Effector memory CD4-positive, alpha-beta T cell (primary cell): Measurements from ENCODE around the gene AAMP.
A peak's percentile ranks its signal among the peaks of the same experiment; 100 is the strongest.

Experiments used
- DNase-seq, 3 donors: peaks; one replicate each; pipeline ENCODE4 v3.0.0-alpha.2; 2020
- H3K27ac ChIP-seq: 2 replicates; pipeline ENCODE4 v1.7.0; 2013; ENCODE audit warnings: mild to moderate bottlenecking, low read length, moderate library complexity; ENCODE audit not compliant: insufficient read depth, poor library complexity, severe bottlenecking
- H3K27me3 ChIP-seq: replicated peaks from 2 replicates; pipeline ENCODE4 v1.7.0; 2013; ENCODE audit warnings: mild to moderate bottlenecking, low read length; ENCODE audit not compliant: insufficient read depth, control insufficient read depth, poor library complexity, severe bottlenecking
- H3K36me3 ChIP-seq: 2 replicates; pipeline ENCODE4 v1.7.0; 2013; ENCODE audit warnings: mild to moderate bottlenecking, low read length, moderate library complexity; ENCODE audit not compliant: control insufficient read depth, insufficient read depth
- H3K4me1 ChIP-seq: 2 replicates; pipeline ENCODE4 v1.7.0; 2013; ENCODE audit warnings: low read length, mild to moderate bottlenecking; ENCODE audit not compliant: control insufficient read depth, insufficient read depth, poor library complexity, severe bottlenecking
- H3K4me3 ChIP-seq: 2 replicates; pipeline ENCODE4 v1.7.0; 2013; ENCODE audit warnings: low read length, low read depth, mild to moderate bottlenecking; ENCODE audit not compliant: insufficient read depth, poor library complexity, severe bottlenecking
- H3K9me3 ChIP-seq: 2 replicates; pipeline ENCODE4 v1.7.0; 2013; ENCODE audit warnings: mild to moderate bottlenecking, low read length, moderate library complexity; ENCODE audit not compliant: control insufficient read depth

AAMP gene

DNA sequence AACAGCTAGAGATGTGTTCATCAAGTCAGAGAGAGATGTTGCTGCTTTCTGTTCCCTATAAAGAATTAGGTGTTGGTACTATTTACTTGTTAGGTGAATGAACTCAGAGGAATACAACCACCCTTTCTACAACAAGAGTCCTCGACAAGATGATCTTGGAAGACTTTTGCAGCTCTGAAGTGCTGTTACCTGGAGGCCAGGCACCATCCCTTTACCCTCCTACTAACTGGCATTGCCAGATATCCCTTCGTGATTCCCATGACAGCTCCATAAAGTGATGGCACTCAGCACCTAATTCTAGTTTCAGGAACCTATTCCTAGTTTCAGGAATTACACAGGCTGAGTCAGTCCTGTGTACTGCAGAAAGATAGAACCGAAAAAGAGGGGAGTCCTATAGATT is 43.0 kb downstream of the AAMP start:
- Histone ChIP-seq H3K36me3 (peaks cover 35% of the 10 kb centered on the region), H3K4me3 (no peak overlapping the region), H3K9me3 (no peaks in the 10 kb centered on the region), H3K27ac (no peak overlapping the region), H3K27me3 (no peaks in the 10 kb centered on the region), H3K4me1 (peaks cover 72% of the 10 kb centered on the region)
- DNase-seq = no peak

DNA sequence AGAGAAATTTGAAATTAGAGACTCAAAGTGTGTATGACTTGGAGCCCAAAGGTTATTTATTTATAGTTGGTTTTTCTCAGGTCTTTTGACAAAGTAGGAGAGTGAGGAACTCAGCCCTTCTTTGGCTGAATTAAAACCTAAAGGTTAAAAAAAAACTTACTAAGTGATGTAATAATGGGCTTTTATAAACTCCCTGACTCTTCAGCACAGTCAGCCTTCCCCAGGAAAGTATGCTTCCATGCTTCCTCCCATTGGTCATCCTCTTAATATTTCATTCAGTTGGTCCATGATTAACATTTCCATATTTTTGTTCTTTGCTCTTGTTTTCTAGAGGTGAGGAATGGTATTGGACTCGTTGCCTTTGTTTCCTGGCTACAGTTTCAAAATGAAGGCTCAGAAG is 45.8 kb downstream of the AAMP start:
- Histone ChIP-seq H3K4me1 (peaks cover 78% of the 10 kb centered on the region), H3K27me3 (no peaks in the 10 kb centered on the region), H3K4me3 (no peak overlapping the region), H3K27ac (peak overlapping the region; percentile 36), H3K9me3 (no peaks in the 10 kb centered on the region), H3K36me3 (peaks cover 21% of the 10 kb centered on the region)
- DNase-seq = no peak

DNA sequence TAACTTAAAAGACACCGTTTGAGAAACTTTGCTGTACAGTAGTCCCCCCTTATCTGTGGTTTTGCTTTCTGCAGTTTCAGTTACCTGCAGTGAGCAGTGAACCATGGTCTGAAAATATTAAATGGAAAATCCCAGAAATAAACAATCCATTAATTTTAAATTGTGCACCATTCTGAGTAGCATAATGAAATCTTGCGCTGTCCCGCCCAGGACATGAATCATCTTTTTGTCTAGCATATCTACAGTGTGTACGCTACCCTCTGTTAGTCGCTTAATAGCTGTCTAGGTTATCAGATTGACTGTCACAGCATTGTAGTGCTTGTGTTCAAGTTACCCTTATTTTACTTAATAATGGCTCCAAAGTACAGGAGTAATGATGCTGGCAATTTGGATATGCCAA is 46.9 kb downstream of the AAMP start:
- H3K27ac ChIP-seq = peak overlapping the region; percentile 36
- H3K27me3 ChIP-seq = no peaks in the 10 kb centered on the region
- H3K4me1 ChIP-seq = peaks cover 72% of the 10 kb centered on the region
- DNase-seq = no peak
- peak overlapping the region; percentile 24 for H3K4me3 ChIP-seq
- H3K9me3 ChIP-seq = no peaks in the 10 kb centered on the region
- peaks cover 21% of the 10 kb centered on the region for H3K36me3 ChIP-seq

DNA sequence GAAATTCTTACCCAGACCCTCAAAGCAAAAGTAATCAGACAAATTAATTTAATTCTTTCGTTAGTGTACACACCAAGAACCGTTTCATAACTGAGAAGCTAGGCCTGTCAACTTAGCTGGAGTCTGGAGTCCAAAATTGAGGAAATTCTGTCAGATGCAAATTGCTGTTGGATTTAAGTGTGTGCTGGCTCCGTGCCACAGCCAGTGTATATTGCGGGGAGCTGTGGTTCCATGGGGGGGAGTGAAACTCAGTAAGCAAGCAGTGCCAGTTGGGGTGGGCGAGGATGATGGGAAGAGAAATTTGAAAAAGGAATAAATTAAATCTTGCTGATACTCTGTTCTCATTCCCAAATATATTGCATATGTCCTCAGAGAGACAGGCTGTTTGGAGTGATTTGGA is 48.9 kb downstream of the AAMP start:
- peaks cover 17% of the 10 kb centered on the region for H3K36me3 ChIP-seq
- no peak for DNase-seq
- no peaks in the 10 kb centered on the region for H3K9me3 ChIP-seq
- H3K4me3 ChIP-seq = peak overlapping the region; percentile 99
- H3K4me1 ChIP-seq = peaks cover 71% of the 10 kb centered on the region
- H3K27ac ChIP-seq = peak overlapping the region; percentile 99
- H3K27me3 ChIP-seq = no peaks in the 10 kb centered on the region

DNA sequence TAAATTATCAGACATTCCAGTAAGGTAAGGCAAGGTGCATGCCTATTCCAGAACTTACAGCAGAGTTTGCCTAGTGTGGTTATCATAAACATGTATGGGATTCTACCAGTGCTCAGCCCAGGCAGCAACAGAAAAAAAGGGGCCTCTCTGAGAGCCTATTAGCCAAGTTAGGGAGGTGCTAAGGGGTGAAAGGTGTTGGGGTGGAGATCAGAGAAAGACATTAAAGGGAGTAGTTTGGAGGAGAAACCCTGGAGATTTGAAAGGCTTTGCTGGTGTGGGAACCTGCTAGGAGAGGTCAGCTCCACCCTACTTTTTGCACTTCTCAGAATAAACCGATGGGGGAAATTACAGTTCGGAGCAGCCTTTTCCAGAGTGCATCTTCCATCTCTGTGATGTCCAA is 50.0 kb downstream of the AAMP start:
- H3K27me3 ChIP-seq = no peaks in the 10 kb centered on the region
- peaks cover 13% of the 10 kb centered on the region for H3K36me3 ChIP-seq
- peaks cover 63% of the 10 kb centered on the region for H3K4me1 ChIP-seq
- H3K4me3 ChIP-seq = peak overlapping the region; percentile 99
- DNase-seq = no peak
- H3K27ac ChIP-seq = peak overlapping the region; percentile 99
- no peaks in the 10 kb centered on the region for H3K9me3 ChIP-seq

DNA sequence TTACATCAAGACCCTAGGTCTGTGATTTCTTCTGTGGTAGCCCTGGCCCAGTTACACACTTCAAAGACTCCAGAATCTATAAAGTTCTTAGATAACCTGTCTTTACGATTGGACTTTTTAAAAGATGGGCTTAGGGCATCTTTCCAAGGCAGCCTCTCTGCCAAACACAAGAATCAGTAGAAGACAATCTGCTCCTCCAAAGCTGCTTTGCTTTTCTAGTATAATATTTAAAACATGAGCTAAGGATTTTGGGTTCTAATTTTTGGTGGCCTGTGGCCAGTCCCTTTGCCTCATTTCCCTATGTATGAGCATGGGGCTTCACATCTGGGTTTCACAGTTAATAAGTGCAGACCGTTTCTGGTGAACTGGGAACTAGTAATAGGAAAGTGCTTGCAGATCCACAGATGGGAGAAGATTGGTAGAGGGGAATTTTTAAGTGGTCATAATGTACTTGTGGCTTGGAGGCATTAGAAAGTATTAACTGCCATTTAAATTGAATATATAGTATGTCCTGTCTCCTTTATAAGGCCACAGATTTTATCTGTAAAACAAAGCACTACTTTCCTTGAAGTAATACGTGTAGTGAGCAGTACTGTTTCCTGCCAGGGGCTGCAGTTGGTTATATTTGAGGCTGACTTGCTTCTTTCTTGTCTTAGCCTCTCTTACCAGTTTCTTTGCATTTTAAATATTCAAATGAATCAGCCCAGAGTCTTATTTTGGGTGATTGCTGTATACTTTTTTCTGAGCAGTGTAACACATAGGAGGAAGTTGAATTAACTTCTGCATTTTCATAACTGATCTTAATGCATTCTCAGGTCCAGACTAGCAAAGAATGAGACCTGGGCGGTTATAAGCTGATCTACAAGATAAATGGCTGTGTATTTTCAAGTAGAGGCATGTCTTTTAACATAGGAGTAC is 51.4 kb downstream of the AAMP start:
- Histone ChIP-seq H3K4me1 (peaks cover 49% of the 10 kb centered on the region), H3K27ac (peak overlapping the region; percentile 99), H3K4me3 (peak overlapping the region; percentile 99), H3K36me3 (peaks cover 4% of the 10 kb centered on the region), H3K27me3 (no peaks in the 10 kb centered on the region), H3K9me3 (no peaks in the 10 kb centered on the region)
- peak in 1 of 3 donors; percentile 19 for DNase-seq

DNA sequence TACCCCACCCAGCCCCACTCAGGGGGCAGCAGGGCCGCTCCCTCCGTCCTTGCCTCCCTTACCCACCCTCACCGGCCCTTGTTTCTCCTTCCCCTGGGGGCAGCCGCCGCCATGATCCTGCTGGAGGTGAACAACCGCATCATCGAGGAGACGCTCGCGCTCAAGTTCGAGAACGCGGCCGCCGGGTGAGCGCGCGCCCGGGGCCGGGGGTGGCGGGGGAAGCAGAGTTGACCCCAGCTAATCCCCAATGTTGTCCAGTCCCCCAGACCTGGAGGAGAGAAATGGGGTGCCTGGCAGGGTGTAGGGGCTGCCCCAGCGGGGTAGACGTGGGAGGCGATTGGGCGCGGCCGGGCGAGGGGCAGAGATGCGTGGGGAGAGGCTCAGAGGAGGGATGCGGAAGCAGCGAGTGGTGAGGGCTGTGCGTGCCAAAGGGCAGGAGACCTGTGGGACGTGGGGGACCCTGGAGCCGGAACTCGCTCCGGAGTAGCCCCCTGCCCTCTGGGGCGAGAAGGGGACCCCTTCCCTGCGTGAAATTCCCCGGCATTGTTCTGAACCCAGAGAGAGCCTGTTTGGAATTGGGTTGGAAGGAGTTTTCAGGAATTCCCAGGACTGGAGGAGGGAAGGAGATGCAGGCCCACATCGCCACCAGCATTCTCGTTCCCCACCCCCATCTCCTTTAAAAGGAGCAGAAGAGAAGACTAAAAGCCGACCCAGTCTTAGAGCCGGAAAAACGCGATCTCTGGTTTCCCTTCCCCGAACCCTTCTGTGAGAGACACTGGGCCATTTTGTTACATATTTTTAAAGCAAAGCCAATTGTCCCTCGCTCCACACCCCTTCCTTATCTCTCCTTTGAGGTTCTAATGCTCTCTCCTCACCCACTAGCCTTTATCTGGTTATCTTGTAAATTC is 52.3 kb downstream of the AAMP start:
- H3K9me3 ChIP-seq = no peaks in the 10 kb centered on the region
- H3K36me3 ChIP-seq = no peaks in the 10 kb centered on the region
- peaks cover 41% of the 10 kb centered on the region for H3K4me1 ChIP-seq
- peak overlapping the region; percentile 99 for H3K4me3 ChIP-seq
- H3K27me3 ChIP-seq = no peaks in the 10 kb centered on the region
- DNase-seq = peak; percentile 47 to 62 (median 52)
- H3K27ac ChIP-seq = peak overlapping the region; percentile 99

- H3K4me1 ChIP-seq = peaks cover 34% of the 10 kb centered on the region
- no peaks in the 10 kb centered on the region for H3K9me3 ChIP-seq
- H3K4me3 ChIP-seq = peak within 1 kb of the TSS; percentile 99
- peak within 1 kb of the TSS; percentile 99 for H3K27ac ChIP-seq
- H3K36me3 ChIP-seq = no peaks in the 10 kb centered on the region
- H3K27me3 ChIP-seq = no peaks in the 10 kb centered on the region
- DNase-seq = peak; percentile 90 to 92 (median 91)
Observed at GRCh38 chr2:218216674-218217359, 53.1 kb downstream of the AAMP start, which contains the start of gene ARPC2. Gene ARPC2, plus strand, starts transcription at chr2:218217189. Its CDS starts 282 bp downstream, at chr2:218217471.

DNA sequence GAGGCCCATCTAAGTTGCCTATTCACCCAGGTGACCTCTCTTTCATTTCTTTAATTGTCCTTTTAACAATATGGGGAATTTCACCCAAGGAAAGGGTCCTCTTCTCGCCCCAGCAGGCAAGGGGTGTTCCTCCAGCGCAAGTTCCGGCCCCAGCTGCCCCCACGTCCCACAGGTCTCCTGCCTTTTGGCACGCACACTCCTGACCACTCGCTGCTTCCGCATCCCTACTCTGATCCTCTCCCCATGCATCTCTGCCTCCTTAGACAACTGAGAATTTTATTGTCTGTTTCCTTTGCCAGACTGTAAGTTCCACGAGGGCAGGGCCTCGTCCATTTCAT is 53.6 kb downstream of the AAMP start:
- Histone ChIP-seq H3K9me3 (no peaks in the 10 kb centered on the region), H3K27ac (peak overlapping the region; percentile 99), H3K4me3 (peak overlapping the region; percentile 99), H3K27me3 (no peaks in the 10 kb centered on the region), H3K36me3 (no peaks in the 10 kb centered on the region), H3K4me1 (peaks cover 28% of the 10 kb centered on the region)
- DNase-seq = no peak
